ENCODE results near the gene ULBP3.
"Not testable (repeated sequence)": the region's sequence is repeated elsewhere in the genome, so short reads cannot be mapped to it uniquely, and the experiment has no call there.

Gene ULBP3

DNA sequence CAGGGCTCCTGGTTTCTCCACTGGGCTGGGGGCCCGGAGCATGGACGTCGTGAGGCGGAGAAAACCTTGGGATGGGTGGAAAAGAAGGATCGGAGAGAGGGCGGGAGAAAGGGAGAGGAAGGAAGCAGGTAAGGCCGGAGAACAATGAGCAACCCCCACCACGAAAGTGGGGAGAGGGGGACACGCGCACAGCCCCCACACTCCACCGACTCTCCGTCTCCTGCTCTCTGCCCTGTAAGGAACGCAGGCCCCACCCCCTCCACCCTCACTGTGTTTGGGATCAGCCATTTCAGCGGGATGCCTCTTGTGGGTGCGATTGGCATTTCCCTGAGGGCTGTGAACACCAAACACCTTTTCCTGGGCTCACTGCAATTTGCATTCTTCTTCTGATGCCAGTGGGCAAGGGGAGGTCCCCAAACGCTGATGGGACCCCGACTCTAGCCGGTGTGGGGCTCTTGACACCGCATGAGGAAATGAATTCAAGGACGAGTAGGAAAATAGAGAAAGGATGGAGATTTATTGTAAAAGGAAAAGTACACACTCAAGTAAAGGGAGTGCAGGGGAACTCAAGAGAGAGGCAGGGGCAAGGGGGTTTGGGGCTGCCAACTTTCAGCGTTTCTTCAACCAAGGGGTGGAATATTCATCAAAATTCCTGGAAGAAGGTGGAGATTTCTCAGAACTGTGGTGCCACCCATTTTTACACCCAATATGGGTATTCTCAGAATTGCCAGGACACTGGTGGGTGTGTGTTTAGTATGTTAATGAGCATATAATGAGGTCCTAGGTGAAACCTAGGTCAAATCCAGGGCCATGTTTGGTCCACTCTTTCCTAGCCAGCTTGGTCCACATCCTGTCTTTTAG lies 30.5 kb downstream of the ULBP3 start:
- DNase-seq: no peak

DNA sequence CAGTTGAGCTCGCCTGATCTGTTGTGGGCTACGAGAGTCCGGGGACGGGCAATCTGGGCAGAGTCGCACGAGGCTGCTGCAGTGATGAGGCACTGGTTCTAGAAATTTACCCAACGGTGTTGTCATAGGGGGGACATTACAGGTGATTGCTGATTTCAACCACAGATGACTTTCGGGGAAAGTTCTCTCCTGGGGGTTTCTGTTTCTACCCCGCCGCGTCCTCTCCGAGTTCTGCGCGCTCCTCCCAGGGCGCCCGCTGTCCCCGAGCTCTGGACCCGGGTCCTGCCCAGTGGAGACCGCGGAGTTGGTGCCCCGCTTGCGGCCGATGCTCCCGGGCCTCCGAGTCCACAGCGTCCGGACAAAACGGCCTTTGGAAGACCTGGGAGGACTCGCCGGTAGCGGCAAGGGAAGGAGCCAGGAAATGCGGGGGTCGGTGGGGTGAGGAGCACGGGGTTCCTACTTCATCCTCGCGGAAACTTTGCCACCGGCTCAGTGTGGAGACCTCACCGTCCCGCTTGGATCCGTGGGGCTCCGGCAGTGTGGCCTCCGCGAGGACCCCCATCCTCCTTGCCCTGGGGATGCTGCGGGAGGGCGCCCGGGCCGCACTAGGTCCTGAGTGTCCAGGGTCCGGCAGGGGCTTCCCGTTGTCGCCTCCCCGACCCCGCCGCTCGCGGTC lies 31.3 kb downstream of the ULBP3 start:
- no peak for DNase-seq

DNA sequence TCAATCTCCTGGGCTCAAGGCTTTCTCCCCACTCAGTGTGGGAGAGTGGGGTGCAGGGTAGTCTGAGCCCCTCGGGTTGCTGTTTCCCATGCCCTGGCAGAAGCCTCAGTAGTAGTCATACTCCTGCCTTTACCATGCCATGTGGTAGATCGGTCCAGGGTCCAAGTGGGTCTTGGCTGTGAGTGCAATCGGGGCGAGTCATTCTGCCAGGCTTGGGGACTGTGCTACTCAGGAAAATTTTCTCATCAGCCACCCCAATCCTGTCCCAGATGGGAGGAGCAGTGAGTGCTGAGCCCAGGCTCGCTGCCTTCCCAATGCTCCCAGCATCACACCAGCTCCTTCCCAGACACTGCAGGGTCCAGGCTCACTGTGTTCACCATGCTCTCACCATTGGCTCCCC lies 32.8 kb downstream of the ULBP3 start:
- no peak for DNase-seq

DNA sequence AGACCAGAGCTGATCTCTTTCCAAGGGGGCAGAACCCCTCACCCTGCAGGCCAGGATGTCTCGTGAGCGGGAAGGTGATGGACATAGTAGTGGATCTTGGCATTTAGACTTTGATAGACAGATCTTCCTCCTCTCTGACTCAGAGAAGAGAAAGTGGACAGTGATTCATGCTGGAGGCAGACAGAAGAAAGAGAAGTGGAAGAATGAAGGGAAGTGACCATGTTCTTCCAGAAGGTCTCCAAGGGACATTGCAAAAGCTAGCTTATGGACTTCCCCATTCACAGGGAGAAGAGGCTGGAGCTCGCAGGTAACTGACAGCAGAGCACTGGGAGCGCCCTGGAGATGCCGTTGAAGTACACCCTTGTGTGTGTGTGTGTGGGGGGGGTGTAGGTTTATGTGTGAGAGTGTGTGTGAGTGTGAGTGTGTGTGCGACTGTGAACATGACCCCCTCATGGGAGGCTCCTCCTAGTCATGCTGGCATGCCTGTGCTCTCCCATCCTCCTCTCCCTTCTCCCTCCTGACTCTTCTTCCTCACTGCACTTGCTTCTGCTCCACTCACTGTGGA lies 35.6 kb downstream of the ULBP3 start:
- DNase-seq: no peak

DNA sequence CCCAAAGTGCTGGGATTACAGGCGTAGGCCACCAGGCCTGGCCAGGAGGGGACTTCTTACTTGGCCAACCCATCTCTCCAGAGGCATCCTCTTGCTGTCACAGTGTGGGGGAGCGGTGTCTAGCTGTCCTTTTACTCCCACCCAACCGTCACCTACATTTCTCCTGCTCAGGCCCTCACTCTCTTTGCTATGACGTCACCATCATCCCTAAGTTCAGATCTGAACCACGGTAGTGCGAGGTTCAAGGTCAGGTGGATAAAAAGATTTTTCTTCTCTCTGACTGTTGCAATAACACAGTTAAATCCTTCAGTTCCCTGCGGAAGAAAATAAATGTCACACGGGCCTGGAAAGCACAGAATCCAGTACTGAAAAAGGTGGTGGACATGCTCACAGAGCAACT lies 36.3 kb downstream of the ULBP3 start:
- DNase-seq: no peak

DNA sequence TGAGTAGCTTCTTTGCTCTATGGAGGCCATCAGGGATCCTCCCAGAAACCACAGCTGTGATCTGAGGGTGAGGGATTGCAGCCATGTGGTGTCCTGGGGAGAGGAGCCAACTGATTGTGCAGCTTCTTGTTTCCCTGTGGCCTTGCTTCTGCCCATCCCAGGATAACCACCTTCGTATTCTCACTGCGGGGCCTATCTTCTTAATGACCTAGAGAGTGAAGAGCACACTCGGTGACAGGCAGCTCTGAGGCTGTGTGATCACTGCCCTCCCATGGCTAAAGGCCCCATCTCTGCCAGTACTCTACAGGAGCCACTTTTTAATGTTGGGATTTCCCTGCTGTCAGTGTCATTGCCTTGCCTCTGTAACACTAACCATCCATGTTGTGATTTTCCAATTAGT lies 38.3 kb downstream of the ULBP3 start:
- no peak for DNase-seq

DNA sequence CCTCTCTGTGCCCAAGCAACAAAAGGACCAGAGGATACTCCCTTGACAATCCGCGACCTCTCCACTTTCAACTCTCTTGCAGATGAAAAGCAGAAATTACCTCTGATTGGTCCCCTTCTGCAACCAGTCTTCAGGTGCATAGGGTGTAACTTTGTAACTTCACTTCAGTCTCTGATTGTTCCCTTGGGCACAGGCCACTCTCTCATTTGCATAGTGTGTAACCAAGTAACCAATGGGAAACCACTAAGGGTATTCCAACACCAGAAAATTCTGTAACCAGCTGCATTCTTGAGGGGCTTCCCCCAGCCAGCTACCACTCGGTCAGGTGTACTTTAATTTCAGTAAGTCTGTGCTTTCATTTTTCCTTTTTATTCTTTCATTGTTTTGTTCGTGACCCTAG lies 39.2 kb downstream of the ULBP3 start:
- no peak for DNase-seq

DNA sequence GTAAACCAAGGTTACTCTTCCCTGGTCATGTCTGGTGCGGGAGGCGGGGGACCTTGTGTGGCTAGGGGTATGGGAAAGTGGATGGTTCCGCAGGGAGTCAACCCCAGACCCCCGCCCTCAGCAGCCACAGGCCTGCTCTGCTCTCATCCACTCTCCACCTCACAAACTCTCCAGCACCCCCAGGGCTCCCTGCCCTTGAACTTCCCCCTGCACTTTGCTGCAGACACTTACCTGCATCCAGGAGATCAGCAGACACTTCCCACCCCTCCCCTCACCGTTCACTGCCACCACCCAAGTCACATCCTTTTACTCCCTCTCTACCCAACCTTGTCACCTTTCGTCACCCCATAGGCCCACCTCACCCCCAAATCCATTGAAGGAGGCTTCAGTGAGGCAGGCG lies 39.6 kb downstream of the ULBP3 start:
- no peak for DNase-seq

DNA sequence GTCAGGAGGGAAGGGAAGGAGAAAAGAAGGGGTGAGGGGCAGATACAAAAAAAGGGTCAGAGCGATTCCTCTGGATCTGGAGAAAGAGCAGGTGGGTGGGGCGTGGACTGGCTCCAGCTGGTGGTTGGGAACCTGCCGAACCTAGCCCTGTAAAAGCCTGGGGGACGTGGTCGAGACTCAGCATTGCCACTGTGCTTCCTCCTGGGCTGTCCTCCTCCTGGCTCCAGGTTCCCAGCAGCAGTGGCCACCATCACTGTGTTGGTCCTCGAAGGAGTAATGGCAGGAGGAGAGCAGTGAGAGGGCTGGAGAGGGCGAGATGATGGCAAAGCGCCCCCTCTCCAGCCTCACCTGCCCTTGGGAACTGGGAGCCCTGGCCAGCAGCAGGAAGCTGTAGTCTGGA lies 40.1 kb downstream of the ULBP3 start:
- no peak for DNase-seq

DNA sequence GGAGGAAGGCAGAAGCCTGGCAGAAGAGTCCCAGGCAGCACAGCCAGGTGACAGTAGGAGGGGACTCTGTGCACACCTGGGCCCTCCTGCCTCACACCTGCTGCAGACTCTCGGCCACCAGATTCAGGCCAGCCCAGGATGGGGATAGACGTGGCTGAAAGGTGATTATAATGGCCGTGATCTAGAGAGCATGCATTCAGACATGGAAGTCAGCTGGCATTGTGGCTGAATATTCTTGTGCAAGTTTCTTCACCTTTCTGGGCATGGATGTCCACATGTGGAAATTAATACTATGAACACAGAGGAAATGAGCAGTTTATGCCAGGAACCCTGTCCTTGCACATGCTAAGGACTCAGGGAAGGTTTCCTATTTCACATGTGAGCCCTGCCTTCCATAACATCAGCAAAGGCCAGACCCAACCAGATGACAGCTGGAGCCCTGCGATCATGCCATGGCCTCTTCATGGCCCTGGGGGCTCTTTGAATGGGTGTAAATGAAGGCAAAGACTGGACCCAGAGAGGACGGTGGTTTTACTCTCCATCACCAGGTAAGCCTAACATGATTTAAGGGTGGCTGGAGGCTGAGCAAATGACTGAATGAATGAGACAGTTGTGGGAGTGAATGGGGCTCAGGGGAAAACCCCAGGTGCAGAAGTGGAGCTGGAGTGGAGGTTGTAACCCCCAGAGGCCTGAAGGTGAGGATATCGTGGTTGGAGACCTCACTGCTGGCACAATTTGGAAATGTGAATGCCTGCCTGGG lies 40.9 kb downstream of the ULBP3 start:
- DNase-seq: no peak

DNA sequence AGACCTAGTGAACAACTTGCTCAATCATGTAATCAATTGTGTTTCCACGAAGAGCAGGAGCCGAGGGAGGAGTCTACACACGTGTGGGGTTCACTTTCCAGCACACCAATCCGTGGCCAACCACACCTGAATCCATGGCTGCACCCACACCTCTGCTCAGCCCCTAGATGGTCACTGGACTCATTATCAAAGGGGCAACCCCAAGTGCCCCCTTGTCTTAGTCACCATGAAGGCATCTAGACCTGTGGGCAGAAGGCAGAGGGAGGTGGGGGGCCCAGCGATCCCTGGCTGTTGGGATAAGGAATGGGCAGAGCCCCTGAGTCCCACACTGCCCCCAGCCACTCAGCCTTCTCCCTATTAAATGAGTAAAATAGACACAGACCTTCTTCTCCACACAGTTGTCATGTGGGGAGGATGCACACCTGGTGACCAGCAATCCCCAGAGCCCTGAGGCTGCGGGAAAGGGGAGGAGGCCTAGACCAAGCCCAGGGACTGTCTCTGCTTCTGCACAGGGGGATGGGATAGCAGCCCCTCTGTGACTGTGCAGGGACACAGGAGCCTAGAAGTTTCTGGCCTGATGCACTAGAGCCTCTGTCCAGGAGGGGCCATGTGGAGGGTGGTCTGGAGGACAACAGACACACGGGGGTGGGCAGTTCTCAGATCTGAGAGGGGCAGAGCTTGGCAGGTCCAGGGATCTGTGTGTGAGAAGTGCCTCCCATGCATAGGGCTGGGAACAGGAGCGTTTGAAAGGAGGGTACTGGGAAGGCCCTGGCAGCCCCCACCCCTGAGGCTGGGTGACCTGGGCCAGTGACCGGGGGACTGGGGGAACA lies 41.7 kb downstream of the ULBP3 start:
- DNase-seq: no peak

DNA sequence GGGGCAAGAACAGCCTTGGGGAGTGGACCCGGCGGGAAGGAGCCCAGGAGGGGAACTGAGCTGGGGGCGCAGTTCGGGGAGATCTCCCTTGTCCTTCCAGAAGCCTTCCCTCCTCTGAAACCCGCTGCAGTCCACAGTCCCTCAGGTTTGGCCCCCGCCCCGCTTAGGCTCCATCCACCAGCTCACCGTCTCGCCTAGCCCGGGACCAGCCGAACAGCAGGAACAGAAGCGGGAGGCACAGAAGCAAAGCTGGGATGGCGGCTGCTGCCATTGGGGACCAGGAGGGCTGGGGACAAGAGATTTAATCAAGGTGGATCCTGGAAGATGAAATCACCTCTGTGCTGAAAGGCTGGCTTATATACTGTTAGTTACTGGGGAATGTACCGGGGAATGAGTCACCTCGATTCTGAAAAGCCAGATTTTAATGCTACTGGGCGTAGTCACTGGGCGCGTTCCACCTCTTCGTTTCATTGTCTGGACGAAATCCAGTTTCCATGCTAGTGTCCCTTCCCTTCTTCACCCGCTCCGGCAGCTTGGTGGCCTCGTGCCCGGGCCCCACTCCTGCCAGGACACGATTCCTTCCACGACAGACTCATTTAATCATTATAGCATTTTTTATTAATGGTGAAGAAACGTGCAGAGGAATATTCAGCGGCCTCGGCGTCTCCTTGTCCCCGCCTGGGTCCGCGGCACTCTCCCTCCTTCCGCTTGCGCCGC lies 43.6 kb downstream of the ULBP3 start, which contains the start of gene RAET1L:
Gene RAET1L, minus strand, starts transcription at position 332 of the 717 bp plus-strand sequence. Its CDS starts 61 bp downstream, at position 271.
- DNase-seq: no peak

DNA sequence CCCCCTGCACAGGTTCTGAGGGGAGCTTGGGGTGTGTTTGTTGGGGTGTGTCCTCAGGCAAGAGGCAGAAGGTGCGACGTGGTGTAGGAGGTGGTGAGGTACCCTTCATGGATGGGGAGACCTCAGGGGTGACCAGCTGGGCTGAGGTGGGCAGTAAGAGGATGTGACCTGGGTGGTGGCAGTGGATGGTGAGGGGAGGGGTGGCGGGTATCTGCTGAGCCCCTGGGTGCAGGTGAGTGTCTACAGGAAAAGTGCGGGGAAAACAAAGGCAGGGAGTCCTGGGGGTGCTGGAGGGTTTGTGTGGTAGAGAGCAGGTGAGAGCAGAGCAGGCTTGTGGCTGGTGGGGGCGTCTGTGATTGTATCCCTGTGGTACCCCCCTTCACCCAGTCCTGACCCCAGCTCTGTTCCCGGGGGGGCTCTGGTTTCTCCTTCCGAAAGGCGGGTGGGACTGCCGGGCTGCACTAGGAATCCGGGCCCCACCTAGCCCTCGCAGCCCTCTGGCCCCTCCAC lies 44.2 kb downstream of the ULBP3 start:
- DNase-seq: no peak

DNA sequence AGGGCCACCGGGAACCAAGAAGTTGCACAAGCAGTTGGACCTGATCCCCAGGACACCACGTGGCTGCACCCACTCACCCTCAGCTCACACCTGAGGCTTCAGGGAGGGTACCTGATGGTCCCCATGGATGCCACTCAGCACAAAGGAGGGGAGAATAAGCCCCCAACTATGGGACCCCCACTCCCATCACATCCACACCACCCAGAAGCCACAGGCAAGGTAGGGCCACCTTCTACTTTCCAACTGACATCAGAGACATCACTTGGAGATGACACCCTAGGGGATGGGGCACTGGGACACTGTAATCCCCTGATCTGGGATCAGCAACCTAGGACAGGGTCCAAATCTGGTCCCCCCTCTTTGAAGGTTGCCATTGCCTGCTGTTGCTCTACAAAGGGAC lies 44.9 kb downstream of the ULBP3 start:
- DNase-seq: not testable (repeated sequence)

DNA sequence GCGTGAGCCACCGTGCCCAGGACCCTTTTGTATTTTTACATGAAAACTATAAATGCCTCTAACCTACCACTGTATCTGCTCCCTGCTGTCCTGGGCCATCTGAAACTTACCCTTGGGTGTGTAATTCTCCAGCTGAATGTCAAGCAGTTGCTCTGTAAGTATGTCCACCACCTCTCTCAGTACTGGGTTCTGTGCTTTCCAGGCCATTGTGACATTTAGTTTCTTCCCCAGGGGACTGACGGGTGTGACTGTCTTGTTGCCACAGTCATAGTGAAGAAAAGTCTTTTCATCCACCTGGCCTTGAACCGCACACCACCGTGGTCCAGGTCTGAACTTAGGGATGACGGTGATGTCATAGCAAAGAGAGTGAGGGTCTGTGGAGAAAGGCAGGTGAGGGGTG lies 47.1 kb downstream of the ULBP3 start:
- not testable (repeated sequence) for DNase-seq

DNA sequence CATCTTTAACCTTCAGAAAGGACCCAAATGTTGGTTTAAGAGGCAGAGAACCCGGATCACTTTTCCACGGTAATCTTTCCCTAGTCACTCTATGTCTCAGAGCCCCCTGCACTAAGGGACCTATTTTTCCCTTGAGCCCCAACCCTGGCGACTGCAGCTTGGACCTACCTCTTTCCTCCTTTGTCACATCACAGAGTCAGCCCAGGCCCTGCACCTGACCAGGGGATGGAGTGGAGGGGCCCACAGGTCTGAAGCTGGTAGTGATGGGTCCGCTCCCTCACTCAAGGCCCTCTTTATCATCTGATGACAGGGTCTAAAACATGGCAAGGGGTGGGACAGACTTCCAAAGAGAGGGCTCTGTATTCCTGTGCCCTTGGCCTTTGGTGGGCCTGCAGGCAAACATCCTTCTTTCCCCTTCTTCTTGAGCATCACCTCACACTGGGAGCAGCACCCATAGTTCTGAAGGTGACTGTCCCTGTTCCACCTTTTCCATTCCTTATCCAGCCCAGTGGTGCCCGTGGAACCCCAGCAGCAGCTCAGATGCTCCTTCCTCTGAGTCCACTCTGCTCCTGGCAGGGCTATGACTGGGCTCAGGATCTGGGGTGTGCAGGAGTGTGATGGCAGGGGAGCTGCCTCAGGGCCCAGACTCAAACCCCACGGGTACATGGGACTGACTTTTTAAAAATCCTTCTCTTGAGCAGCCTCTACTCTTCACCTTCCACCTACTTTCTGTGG lies 49.9 kb downstream of the ULBP3 start:
- no peak for DNase-seq

DNA sequence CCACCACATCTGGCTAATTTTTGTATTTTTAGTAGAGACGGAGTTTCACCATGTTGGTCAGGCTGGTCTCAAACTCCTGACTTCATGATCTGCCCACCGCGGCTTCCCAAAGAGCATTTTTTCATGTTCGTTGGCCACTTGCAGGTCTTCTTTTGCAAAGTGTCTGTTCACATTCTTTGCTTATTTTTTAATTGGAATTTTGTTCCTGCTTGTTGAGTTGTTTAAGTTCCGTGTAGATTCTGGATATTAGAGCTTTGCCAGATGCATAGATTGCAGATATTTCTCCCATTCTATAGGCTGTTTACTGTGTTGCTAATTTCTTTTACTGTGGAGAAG lies 51.8 kb downstream of the ULBP3 start:
- DNase-seq: not testable (repeated sequence)

DNA sequence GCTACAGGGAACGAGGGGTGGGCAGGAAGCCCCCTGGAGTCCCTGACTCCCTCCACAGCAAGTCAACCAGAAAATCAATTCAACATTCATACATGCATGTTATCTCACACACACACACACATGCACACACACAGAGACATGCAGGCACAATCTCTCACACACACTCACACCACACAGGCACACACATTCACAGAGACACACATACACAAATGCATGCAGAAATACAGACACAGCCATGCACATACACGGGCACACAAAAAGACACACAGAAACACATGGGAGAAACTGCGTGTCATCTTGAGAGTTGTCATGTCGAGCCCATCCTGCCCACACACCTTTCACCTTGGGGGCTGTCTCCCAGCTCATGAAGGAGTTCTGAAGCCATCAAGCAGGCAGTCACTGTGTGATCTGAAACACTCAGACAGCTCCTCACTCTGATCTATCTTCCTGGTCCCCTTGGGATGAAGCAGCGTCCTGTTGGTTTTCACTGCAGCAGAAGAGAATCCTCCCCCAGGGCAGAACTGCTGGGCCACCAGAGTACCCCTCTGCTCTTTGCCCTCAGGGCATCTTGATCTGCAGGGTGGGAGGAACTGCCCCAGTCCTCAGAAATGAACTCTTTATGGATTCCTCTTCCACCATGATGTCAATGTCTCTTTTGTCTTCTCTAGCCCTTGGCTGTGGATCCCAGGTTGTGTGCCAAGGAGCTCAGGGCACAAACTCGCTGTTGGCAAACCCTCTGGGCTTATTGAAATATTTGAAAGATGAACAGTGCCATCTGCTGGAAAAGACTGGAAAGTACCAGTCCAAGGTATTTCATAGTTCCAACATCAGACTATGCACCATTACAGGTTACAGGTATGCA lies 52.4 kb downstream of the ULBP3 start:
- DNase-seq: peak; percentile 56 to 81

DNA sequence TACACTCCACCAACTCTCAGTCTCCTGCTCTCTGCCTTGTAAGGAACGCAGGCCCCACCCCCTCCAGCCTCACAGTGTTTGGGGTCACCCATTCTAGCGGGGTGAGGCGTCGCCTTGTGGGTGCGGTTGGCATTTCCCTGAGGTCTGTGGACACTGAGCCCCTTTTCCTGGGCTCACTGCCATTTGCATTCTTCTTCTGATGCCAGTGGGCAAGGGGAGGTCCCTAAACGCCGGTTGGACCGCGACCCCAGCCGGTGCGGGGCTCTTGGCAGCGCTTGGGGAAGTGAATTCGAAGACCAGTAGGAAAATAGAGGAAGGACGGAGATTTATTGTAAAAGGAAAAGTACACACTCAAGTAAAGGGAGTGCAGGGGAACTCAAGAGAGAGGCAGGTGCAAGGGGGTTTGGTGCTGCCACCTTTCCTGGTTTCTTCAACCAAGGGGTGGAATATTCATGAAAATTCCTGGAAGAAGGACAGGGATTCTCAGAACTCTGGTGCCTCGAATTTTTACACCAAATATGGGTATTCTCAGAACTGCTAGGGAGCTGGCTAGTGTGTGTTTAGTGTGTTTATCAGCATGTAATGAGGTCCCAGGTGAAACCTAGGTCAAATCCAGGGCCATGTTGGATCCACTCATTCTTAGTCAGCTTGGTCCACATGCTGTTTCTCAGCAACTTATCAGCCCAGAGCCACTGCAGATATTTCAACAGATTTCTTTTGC lies 53.5 kb downstream of the ULBP3 start:
- DNase-seq: peak in 1 of 2 donors; percentile 35

Measured in CD4-positive, alpha-beta T cell treated with Interleukin-1 beta for 1 hour (primary cell).